HEK293 (cell line): ENCODE results near the gene C19orf38.

Source experiments
- GLIS1 ChIP-seq: fragments of 450-650 bp; formaldehyde crosslinking; IDR thresholded peaks from 2 replicates; pipeline ENCODE4 v1.5.1; 2016; ENCODE audit warnings: missing biosample characterization, missing genetic modification characterization
- TF ChIP-seq, protein P1 (sequence below): fragments of 450-650 bp; formaldehyde crosslinking; IDR thresholded peaks from 2 replicates; pipeline ENCODE4 v1.5.1; 2016; ENCODE audit warnings: missing biosample characterization, missing genetic modification characterization
- TF ChIP-seq, protein P2 (sequence below): fragments of 450-650 bp; formaldehyde crosslinking; IDR thresholded peaks from 2 replicates; pipeline ENCODE4 v1.5.1; 2017; ENCODE audit warnings: missing biosample characterization, mild to moderate bottlenecking, missing genetic modification characterization, moderate library complexity
- TF ChIP-seq, protein P3 (sequence below): fragments of 450-650 bp; formaldehyde crosslinking; IDR thresholded peaks from 2 replicates; pipeline ENCODE4 v1.5.1; 2016; ENCODE audit warnings: missing biosample characterization, missing genetic modification characterization

DNA sequence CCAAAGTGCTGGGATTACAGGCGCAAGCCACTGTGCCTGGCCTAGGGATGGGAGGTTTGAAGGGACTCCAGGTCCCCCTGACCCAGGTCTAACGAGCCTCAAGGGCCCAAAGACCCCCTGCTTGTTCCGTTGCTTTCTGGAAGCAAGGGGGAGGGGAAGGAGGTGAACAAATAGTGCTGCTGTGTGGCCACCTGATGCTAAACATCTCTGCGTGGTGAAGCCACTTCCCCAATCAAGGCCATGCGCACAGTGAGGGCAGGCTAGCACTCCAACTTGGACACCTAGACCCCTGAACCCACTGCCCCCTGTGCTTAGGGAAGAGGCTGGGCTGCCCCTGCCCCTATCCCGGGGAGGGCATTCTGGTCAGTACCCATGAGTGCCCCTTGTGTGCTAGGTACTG lies 47.1 kb downstream of the C19orf38 start:
- TF ChIP-seq, protein P1, sequence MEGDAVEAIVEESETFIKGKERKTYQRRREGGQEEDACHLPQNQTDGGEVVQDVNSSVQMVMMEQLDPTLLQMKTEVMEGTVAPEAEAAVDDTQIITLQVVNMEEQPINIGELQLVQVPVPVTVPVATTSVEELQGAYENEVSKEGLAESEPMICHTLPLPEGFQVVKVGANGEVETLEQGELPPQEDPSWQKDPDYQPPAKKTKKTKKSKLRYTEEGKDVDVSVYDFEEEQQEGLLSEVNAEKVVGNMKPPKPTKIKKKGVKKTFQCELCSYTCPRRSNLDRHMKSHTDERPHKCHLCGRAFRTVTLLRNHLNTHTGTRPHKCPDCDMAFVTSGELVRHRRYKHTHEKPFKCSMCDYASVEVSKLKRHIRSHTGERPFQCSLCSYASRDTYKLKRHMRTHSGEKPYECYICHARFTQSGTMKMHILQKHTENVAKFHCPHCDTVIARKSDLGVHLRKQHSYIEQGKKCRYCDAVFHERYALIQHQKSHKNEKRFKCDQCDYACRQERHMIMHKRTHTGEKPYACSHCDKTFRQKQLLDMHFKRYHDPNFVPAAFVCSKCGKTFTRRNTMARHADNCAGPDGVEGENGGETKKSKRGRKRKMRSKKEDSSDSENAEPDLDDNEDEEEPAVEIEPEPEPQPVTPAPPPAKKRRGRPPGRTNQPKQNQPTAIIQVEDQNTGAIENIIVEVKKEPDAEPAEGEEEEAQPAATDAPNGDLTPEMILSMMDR: no peak
- TF ChIP-seq, protein P2, sequence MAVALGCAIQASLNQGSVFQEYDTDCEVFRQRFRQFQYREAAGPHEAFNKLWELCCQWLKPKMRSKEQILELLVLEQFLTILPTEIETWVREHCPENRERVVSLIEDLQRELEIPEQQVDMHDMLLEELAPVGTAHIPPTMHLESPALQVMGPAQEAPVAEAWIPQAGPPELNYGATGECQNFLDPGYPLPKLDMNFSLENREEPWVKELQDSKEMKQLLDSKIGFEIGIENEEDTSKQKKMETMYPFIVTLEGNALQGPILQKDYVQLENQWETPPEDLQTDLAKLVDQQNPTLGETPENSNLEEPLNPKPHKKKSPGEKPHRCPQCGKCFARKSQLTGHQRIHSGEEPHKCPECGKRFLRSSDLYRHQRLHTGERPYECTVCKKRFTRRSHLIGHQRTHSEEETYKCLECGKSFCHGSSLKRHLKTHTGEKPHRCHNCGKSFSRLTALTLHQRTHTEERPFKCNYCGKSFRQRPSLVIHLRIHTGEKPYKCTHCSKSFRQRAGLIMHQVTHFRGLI (tag by site-specific recombination): no peak
- TF ChIP-seq GLIS1: no peak
- TF ChIP-seq, protein P3, sequence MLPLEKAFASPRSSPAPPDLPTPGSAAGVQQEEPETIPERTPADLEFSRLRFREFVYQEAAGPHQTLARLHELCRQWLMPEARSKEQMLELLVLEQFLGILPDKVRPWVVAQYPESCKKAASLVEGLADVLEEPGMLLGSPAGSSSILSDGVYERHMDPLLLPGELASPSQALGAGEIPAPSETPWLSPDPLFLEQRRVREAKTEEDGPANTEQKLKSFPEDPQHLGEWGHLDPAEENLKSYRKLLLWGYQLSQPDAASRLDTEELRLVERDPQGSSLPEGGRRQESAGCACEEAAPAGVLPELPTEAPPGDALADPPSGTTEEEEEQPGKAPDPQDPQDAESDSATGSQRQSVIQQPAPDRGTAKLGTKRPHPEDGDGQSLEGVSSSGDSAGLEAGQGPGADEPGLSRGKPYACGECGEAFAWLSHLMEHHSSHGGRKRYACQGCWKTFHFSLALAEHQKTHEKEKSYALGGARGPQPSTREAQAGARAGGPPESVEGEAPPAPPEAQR (tag by site-specific recombination): no peak
